Measurements from ENCODE around the gene SDS.
A peak's percentile ranks its signal among the peaks of the same experiment; 100 is the strongest.
"Not testable (repeated sequence)": the region's sequence is repeated elsewhere in the genome, so short reads cannot be mapped to it uniquely, and the experiment has no call there.

SDS gene

DNA sequence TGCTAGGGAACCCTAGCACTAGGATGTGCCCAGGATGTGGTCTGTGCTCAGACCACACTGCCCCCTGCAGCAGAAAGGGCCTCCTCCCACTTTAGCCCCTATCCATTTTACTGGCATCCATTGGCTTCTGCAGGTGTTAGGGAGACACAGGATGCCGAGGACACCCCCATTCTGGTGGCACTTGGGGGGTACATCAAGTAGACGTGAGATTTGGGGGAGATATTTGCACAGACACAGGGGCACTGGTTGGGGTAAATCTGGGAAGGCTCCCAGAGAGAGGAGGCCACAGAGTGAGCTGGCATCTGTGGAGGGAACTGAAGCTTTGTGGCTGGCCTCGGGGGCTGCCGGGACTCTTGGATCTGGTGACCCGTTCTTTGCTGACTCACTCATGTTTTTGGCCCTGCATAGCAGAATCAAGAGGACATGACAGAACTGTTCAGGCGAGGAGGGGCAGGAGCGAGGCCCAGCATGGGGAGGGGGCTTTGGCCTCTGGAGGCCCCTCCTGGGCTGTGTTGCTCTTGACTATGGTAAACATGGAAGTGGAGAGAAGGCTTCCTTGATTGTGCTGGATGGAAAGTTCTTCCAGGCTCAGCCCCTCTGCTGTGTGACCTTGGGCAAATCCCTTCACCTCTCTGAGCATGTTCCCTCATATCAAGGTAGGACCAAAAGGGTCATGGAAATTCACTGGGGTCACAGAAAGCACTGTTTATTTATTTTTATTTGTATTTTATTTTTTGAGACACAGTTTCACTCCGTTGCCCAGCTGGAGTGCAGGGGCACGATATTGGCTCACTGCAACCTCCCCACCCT lies 43.5 kb downstream of the SDS start:
- Mint-ChIP-seq H3K9me3 (no peaks in the 10 kb centered on the region), H3K27ac (peak overlapping the region; percentile 90), H3K4me1 (peaks cover 32% of the 10 kb centered on the region), H3K4me3 (peak overlapping the region; percentile 90), H3K36me3 (peaks cover 6% of the 10 kb centered on the region)
- no peak for ATAC-seq
- no peak for DNase-seq (ENCODE audit: low spot score in 2 of 2)

GRCh38 chr12:113359133-113359938 lies 44.4 kb downstream of the SDS start:
- Mint-ChIP-seq H3K4me3 (peak overlapping the region; percentile 90), H3K27ac (peak overlapping the region; percentile 90), H3K36me3 (peaks cover 6% of the 10 kb centered on the region), H3K9me3 (no peaks in the 10 kb centered on the region), H3K4me1 (peaks cover 30% of the 10 kb centered on the region)
- DNase-seq (ENCODE audit: low spot score in 2 of 2) (no peak), ATAC-seq (no peak)

GRCh38 chr12:113358381-113359132 lies 45.1 kb downstream of the SDS start, which contains the start of gene PLBD2:
Gene PLBD2, plus strand, starts transcription at chr12:113358587. Its CDS starts 14 bp downstream, at chr12:113358601.
- Mint-ChIP-seq H3K4me3 (peak within 1 kb of the TSS; percentile 90), H3K4me1 (peaks cover 23% of the 10 kb centered on the region), H3K36me3 (peaks cover 6% of the 10 kb centered on the region), H3K9me3 (no peaks in the 10 kb centered on the region), H3K27ac (peak within 1 kb of the TSS; percentile 90)
- DNase-seq (ENCODE audit: low spot score in 2 of 2) (peak; percentile 89 to 94), ATAC-seq (peak; percentile 95)

DNA sequence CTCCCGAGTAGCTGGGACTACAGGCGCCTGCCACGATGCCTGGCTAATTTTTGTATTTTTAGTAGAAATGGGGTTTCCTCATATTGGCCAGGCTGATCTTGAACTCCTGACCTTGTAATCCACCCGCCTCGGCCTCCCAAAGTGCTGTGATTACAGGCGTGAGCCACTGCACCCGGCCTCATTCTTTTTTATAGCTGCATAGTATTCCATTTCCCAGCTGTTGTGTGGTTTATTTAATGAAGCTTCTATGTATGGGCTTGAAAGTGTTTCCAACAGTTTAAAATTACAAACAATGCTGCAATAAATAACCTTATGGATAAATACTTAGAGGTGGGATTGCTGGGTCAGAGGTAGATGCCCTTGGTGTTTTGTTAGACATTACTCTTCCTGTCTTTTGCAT lies 49.5 kb downstream of the SDS start:
- H3K9me3 Mint-ChIP-seq; H3K4me3 Mint-ChIP-seq; H3K4me1 Mint-ChIP-seq; H3K27ac Mint-ChIP-seq; H3K36me3 Mint-ChIP-seq; DNase-seq (ENCODE audit: low spot score in 2 of 2); ATAC-seq: not testable (repeated sequence)

DNA sequence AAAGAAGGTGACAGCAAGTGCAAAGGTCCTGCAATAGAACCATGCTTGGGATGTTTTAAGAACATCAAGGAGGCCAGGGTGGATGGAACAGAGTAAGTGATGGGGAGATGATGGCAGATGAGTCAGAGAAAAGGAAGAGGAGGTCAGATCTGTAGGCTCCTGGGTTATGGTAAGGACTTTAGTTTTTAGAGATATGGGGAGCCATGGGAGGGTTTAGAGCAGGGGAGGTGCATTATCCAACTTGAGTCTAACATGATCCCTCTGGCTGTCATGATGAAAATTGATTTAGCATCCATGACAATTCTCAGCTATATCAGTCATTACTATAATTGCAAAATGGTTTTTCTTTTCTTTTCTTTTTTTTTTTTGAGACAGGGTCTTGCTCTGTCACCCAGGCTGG lies 52.6 kb downstream of the SDS start:
- Mint-ChIP-seq H3K4me3 (no peak overlapping the region), H3K36me3 (peaks cover 8% of the 10 kb centered on the region), H3K27ac (no peak overlapping the region), H3K4me1 (no peaks in the 10 kb centered on the region), H3K9me3 (no peaks in the 10 kb centered on the region)
- DNase-seq (ENCODE audit: low spot score in 2 of 2): no peak
- ATAC-seq: no peak

GRCh38 chr12:113348849-113349536 lies 54.7 kb downstream of the SDS start:
- DNase-seq (ENCODE audit: low spot score in 2 of 2): no peak
- Mint-ChIP-seq H3K36me3 (peaks cover 8% of the 10 kb centered on the region), H3K27ac (no peak overlapping the region), H3K9me3 (no peaks in the 10 kb centered on the region), H3K4me1 (no peaks in the 10 kb centered on the region), H3K4me3 (no peak overlapping the region)
- no peak for ATAC-seq

- ATAC-seq (no peak), DNase-seq (ENCODE audit: low spot score in 2 of 2) (no peak)
- Mint-ChIP-seq H3K36me3 (peaks cover 8% of the 10 kb centered on the region), H3K4me3 (no peak overlapping the region), H3K9me3 (no peaks in the 10 kb centered on the region), H3K4me1 (no peaks in the 10 kb centered on the region), H3K27ac (no peak overlapping the region)
Observed at GRCh38 chr12:113347892-113348291, 55.8 kb downstream of the SDS start.

GRCh38 chr12:113347107-113347506 lies 56.6 kb downstream of the SDS start:
- no peak overlapping the region for H3K4me3 Mint-ChIP-seq
- no peaks in the 10 kb centered on the region for H3K4me1 Mint-ChIP-seq
- DNase-seq (ENCODE audit: low spot score in 2 of 2) (no peak), ATAC-seq (no peak)
- H3K36me3 Mint-ChIP-seq: peaks cover 8% of the 10 kb centered on the region
- H3K9me3 Mint-ChIP-seq: no peaks in the 10 kb centered on the region
- H3K27ac Mint-ChIP-seq: no peak overlapping the region

GRCh38 chr12:113346353-113346752 lies 57.3 kb downstream of the SDS start:
- Mint-ChIP-seq H3K4me1 (no peaks in the 10 kb centered on the region), H3K4me3 (no peak overlapping the region), H3K36me3 (peaks cover 8% of the 10 kb centered on the region), H3K27ac (no peak overlapping the region), H3K9me3 (no peaks in the 10 kb centered on the region)
- no peak for DNase-seq (ENCODE audit: low spot score in 2 of 2)
- ATAC-seq: no peak

DNA sequence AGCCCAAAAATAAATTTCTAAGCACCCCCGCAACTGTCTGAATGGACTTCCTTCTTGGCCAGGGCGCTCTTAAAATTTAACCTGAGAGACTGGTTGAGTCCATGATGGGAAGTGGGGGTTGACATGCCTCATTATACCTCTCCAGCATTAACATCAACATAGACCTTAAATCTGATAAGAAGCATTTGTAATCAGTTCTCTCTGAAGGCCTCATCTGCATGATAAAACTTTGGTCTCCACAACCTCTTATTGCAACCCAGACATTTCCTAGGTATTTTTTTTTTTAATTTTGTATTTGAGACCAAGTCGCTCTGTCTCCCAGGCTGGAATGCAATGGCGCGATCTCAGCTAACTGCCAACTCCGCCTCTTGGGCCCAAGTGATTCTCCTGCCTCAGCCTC lies 58.4 kb downstream of the SDS start:
- no peak for DNase-seq (ENCODE audit: low spot score in 2 of 2)

More for the DNA sequence above, 58.4 kb downstream of the SDS start:
- Mint-ChIP-seq H3K4me1 (no peaks in the 10 kb centered on the region), H3K27ac (no peak overlapping the region), H3K36me3 (peaks cover 8% of the 10 kb centered on the region), H3K9me3 (no peaks in the 10 kb centered on the region), H3K4me3 (no peak overlapping the region)
- ATAC-seq: no peak
